Activated CD4-positive, alpha-beta T cell treated with anti-CD3 and anti-CD28 coated beads, Interleukin-2, Interleukin-6, amounts not matched to agents 100 ng/mL and 50 ng/mL, durations not matched to agents 16 hours and 8 hours (primary cell): ENCODE measurements around the gene MAML2.
A peak's percentile ranks its signal among the peaks of the same experiment; 100 is the strongest.

Experiments used
- DNase-seq: peaks from one replicate; pipeline ENCODE4 v3.0.0-alpha.2; 2020

Gene MAML2

GRCh38 chr11:96177146-96177545 is 165.8 kb downstream of the MAML2 start:
- no peak for DNase-seq

DNA sequence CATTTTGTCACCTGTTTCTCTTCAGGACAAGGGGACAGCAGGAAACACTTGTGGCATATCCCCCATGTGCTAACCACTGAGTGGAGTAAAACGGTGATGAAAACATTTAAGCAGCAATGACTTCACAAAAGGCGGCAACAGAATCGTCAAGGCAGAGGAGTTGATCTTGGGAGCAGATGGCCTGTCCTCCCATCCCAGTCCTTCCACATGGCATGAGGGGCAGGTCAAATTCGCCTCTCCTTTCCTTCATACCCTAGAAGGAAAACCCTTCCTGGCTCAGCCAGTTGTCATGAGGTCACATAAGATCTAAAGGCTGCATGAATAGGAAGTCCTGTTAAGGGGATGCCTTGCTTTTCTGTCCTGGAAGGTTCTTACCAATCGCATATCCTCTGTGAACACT is 169.1 kb downstream of the MAML2 start:
- no peak for DNase-seq

GRCh38 chr11:96173422-96173821 is 169.6 kb downstream of the MAML2 start:
- DNase-seq, result no peak

GRCh38 chr11:96172604-96173003 is 170.4 kb downstream of the MAML2 start:
- DNase-seq, result no peak

GRCh38 chr11:96169250-96169649 is 173.7 kb downstream of the MAML2 start:
- no peak for DNase-seq

DNA sequence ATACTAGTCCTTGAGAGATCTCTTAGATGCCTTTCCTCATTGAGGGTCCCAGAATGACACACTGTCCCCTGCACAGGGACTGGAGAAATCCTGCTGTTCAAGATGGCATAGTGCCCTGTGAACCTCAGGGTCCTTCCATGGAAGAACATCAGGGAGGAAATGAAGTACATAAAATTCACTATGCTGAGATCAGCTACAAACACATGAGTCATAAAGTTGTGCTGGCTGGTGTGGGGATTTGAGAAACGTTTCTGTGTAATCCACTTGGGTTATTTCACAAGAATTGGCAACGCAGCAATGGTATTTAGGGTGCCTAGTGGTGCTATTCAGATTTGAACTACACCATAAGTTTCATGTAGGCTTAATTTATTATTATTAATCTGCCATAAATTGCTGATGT is 174.4 kb downstream of the MAML2 start:
- peak; percentile 64 for DNase-seq

DNA sequence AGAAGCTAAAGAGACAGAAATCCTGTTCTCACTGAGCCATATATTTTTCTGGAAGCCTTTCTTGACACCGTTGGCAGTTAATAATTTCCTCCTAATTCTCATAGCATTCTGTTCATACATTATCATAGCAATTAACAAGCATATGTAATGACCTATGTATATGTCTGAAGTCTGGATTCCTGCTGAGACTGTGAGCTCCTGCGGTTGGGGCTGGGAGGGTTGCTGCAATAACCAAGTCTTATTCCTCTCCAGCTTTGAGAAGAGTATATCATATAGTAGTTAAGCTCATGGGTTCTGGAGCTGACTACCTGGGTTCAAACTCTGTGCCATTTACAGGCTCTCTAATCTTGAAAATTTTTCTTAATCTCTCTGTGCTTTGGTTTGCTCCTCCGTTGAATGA is 175.2 kb downstream of the MAML2 start:
- no peak for DNase-seq

- DNase-seq, result no peak
Observed at GRCh38 chr11:96167203-96167758, 175.7 kb downstream of the MAML2 start.

- DNase-seq, result no peak
Observed at GRCh38 chr11:96162816-96163499, 180.0 kb downstream of the MAML2 start.

- no peak for DNase-seq
Observed at GRCh38 chr11:96161307-96162089, 181.5 kb downstream of the MAML2 start.

DNA sequence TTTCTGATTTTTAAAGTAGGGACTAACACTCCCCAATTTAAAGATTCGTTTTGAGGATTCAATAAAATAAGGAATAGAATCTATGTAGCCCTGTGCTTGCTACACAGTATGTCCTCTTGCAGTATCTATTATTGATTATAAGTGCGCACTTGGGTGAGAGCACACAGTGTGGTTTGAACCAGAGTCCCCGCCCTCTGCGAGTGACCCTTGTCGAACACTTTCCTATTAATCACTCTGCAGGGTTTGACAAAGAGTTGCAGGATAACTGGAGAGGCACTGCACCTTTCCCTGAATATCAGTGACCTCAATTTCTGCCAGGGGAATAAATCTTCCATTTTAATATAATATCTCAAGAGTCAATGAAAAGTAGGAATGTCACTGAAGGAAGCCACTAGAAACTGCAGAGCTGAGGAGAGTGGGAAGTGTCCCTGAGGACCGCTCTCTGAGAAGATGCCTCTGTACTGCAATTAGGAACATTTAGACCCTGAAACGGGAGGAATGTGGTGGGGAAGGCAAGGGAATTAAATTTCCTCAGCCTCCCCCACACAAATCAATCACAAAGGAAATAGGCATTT is 182.2 kb downstream of the MAML2 start:
- DNase-seq, result no peak

DNA sequence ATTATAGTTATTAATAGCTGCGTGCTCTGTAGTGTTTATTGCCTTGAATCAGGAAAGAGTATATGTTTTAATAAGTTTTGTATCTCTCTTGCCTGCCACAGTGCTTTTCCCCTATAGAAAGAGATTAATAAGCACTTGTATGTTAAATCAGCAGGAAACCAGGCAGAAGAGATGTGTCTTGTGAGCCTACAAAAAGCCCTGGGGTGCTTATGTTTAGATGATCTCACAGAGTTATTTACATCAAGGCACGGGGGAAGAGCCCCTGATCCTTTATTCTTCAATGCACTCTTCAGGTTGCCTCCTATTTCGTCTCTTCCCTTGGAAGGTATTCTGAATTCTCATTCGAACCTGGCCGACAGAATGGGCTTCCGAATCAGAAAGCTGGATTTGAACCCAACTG is 183.0 kb downstream of the MAML2 start:
- no peak for DNase-seq

DNA sequence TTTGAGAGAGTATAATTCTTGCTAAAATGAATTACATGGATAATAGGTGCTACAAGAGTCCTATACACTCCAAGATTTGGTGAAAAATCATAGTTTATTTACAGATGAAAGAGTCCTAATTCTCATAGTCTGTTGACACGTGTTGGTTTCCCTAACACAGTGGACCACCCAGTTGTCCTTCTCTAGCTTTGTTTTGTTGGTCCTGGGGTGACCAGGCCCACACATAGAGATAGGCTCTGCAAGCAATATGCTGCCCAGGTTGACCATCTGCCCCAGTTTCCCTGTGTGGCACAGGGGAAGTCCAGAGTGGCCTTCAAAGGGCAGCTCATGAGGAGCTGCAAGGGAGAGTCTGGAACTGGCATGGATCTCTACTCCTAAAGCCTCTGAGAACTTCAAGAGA is 184.9 kb downstream of the MAML2 start:
- DNase-seq, result no peak

DNA sequence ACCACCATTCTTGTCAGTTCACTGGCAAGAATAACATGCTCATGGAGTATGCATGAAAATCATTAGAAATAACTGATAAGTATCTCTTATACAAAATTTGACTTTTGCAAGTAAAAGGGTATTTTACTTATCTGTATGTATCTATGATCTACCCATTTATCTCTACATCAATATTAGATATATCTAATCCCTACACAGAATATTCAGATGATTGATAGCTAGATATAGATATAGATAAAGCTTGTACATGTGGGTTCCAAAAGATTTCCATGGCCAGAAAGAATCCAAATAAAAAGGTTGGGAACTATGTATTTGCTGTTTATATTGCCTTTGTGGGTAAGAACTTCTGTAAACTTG is 185.5 kb downstream of the MAML2 start:
- DNase-seq, result no peak

DNA sequence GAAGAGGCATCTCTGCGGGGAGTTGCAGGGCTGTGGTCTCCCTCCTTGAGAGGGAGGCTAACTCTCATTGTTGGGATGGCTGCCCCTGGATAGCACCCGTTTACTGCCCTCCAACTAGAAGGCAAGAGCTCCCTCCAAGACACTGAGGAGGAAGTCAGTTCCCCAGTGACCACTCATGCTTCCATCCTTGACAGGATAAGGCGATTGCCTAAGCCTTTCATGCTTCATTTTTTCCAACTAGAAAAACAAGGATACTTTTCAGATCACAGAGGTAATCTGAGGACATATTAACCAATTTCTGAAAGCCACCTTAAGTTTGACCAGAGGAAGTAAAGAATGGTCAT is 186.6 kb downstream of the MAML2 start:
- no peak for DNase-seq

DNA sequence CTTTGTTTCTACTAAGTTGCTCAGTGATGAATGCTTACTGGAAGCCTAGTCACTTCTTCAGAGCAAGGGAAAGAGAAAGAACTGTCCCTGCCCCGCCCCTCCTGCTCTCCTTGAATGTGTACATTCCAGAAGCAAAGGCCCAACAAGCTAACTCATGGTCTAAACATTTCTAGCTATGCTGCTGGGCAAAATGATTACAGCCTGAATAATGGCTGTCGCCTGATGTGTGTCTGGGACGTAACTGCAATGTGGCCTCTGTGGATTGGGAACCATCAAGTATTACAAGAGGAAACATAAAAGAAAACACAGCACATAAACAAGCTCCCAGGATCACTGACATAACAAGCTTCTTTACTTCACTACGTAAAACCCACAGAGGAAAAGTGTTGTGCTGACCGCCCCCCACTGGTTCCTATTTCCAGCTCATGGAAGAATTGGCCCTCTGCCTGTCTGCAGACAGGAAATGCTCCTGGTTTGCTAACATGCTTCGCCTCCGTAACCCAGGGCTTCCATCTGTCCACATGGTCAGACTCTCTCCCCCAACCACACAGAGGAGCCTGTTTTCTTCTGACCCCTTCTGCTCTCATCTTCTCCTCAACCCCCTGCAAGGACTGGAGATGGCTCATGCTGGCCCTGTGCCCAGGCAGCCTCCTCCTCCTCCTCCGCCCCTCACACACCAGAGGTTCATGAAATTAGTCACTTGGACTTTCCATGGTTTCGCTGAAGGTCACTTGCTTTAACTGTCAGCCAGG is 187.2 kb downstream of the MAML2 start:
- peak; percentile 86 for DNase-seq

DNA sequence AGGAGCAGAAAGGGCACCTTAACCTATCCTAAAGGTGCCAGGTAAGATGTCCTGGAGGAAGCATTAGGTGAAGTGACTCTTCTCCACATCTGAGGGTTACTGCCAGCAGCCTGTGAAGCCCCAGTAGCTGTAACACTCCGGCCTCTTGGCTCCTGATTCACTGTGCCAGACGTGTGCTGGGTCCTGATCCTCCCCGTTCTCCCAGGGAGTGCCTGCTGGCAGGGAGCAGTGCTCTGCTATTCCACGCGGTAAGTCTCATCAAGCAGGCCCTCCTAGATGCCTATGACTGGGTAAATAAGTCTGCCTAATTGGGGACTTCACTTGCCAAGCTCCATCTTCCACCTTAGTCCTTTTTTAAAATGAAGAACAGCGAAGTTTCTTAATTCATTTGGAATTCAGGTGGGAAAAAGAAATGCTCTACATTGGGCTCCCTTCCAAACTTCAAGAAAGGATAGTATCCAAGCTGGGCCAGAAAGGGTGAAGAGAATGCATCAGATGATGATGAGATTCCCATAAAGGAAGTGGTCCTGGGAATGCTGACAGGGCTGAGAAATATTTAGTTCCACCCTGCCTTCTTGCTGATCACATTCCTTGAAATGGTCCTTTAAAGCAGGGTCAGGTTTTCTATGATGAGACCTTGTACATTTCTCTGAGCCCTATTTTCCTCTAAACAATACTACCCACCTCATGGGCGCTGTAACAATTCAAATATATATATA is 188.0 kb downstream of the MAML2 start:
- no peak for DNase-seq

DNA sequence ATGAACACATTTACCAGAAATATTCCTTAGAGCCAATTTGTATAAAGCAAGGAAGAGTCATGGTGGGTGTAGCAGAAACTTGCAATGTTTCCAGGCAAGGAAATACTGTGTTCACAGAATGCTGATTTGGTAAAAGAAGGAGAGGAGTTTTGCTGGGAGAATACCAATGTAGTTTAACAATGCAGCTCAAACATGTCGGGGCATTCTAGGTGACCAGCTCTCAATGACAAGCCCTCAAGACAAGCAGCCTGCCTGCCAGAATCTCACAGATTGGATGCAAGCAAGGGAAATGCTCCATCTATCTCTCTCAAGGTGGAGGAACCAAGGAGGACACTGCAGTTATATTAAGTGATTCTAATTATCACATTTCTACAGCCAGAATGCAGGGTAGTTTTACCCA is 190.4 kb downstream of the MAML2 start:
- no peak for DNase-seq

DNA sequence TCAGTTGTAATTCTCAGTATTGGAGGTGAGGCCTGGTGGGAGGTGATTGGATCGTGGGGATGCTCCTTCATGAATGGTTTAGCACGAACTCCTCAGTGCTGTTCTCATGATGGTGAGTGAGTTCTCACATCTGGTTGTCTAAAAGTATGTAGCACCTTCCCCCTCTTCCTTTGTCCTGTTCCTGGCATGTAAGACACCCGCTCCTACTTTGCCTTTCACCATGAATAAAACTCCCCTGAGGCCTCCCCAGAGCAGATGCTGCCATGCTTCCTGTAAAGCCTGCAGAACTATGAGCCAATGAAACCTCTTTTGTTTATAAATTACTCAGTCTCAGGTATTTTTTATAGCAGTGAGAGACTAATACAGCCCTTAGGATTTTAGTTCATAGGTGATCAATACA is 191.5 kb downstream of the MAML2 start:
- DNase-seq, result no peak

- no peak for DNase-seq
Observed at GRCh38 chr11:96150609-96151008, 192.4 kb downstream of the MAML2 start.

GRCh38 chr11:96149743-96150555 is 193.0 kb downstream of the MAML2 start:
- DNase-seq, result no peak
